Cerebellar cortex (tissue), 1 donor: ENCODE data around the gene ATRNL1.

ENCODE experiments used
- DNase-seq: peaks from one replicate; pipeline ENCODE4 v3.0.0-alpha.2; 2015; ENCODE audit warnings: low spot score

ATRNL1 gene, protein sequence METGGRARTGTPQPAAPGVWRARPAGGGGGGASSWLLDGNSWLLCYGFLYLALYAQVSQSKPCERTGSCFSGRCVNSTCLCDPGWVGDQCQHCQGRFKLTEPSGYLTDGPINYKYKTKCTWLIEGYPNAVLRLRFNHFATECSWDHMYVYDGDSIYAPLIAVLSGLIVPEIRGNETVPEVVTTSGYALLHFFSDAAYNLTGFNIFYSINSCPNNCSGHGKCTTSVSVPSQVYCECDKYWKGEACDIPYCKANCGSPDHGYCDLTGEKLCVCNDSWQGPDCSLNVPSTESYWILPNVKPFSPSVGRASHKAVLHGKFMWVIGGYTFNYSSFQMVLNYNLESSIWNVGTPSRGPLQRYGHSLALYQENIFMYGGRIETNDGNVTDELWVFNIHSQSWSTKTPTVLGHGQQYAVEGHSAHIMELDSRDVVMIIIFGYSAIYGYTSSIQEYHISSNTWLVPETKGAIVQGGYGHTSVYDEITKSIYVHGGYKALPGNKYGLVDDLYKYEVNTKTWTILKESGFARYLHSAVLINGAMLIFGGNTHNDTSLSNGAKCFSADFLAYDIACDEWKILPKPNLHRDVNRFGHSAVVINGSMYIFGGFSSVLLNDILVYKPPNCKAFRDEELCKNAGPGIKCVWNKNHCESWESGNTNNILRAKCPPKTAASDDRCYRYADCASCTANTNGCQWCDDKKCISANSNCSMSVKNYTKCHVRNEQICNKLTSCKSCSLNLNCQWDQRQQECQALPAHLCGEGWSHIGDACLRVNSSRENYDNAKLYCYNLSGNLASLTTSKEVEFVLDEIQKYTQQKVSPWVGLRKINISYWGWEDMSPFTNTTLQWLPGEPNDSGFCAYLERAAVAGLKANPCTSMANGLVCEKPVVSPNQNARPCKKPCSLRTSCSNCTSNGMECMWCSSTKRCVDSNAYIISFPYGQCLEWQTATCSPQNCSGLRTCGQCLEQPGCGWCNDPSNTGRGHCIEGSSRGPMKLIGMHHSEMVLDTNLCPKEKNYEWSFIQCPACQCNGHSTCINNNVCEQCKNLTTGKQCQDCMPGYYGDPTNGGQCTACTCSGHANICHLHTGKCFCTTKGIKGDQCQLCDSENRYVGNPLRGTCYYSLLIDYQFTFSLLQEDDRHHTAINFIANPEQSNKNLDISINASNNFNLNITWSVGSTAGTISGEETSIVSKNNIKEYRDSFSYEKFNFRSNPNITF (N-terminal part only)

DNA sequence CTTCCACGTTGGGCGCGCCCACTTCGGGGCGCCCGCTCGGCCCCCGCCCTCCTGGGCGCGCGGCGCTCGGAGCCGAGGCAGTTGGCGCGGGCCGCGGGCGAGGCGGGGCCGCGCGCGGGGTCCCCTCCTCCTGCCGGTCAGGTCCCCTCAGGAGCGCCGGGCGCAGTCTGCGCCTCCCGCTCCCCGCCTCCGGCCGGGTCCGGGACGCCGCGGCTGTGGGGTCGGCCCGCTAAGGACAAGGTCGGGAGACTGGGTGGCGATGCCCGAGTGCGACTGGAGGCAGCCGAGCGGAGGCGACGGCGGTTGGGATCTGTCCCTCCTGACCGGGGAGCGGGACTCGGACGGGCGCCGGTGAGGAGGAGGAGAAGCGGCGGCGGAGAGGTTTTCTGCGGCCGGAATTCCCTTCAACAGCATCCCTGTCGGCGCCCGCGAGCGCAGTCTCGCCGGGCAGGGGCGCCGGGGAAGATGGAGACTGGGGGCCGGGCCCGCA is at the start of gene ATRNL1:
TSS of gene ATRNL1 (plus strand) at position 80 of the 490 bp plus-strand sequence. CDS start at position 466, 386 bp downstream.
- peak; percentile 7 for DNase-seq

DNA sequence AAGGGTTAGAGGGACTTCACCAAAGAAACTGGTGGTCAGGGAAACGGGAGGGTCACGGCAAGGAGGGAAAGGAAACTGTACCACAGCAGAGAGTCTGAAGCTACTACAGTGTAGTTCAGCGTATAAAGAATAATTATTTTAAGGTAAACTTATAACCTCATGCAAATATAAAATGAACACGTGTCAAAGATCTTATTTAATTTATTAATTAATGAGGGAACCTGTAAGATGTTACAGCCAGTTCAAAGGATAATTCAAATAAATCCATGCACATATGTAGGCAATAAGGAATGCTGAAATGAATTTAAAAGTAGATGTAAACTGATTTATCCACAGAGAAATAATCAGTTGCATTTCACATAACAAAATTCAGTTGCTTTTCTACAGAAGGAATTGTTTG is 49.4 kb upstream of the ATRNL1 start:
- DNase-seq: no peak

DNA sequence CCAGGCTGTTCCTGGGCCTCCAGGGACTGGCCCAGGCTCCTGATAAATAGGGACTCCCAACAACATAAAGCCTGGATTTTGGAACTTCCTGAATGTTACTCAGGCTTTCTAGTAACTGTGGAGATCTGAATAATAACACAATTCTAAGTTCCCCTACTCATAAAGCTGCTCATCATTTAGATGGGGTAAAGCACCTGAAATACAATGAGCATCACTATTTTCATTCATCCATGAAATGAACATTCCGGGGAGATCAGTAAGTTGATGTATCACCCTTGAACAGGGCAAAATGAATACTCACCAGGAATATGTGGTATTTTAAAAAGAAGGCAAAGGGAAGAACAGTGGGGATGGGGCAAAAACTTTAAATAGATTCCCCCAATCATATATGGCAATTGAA is 48.3 kb upstream of the ATRNL1 start:
- no peak for DNase-seq

DNA sequence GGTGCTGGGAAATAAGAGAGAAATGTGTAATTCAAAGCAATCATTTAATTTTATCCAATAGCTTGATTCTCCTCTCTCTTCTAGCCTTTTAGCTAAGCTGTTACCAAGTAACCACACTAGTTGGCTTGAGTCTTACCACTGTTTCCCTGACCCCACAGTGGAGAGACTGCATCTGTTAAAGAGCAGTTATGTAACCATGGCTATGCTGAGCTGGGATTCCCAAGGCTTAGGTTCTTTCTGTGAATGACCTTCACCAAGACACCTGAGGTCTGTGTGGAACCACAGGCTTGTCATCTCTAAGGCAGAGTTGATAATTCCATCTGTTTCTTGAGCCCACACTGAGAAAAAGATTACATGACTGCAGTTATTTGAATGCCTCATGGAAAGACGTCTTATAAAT is 47.7 kb upstream of the ATRNL1 start:
- DNase-seq: peak; percentile 2

DNA sequence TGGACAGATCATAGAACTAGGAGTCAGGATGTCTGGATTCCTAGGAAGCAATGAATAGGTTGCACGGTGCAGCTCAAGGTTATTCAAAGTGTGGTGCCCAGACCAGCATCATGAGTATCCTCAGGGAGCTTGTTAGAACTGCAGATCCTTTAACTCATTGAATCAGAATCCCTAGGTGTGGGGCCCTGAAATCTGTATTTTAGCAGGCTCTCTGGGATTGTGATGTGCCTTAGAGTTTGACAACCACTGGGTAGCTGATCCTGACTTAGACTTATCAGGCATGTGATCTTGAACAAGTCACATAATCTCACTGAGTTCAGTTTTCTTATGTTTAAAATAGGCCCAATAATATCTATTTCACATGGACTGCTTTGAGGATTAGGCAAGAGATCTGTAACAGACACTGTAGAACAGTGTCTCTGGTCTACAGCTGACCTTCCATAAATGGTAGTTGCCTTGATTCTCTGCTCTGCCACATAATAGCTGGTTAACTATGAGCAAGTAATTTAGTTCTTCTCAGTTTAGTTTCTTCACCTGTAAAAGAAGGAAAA is 46.4 kb upstream of the ATRNL1 start:
- DNase-seq: no peak

DNA sequence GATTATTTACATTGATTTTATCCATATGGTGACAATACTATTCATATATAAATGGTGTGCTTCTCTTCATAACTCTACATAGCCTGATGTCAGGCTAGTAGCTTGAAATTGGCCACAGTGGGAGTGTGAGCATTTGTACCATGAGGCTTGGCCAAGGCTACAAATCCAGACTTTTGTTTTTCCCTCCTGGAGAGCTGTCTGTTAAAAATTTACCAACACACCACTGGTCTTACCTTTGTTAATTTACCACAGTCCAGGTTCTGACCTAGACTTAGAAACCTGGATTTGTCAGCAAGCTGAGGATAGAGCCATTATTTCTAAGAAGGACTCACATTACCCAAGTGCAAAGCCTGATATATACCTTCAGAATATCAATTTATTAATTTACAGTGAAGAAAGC is 45.5 kb upstream of the ATRNL1 start:
- DNase-seq: no peak

DNA sequence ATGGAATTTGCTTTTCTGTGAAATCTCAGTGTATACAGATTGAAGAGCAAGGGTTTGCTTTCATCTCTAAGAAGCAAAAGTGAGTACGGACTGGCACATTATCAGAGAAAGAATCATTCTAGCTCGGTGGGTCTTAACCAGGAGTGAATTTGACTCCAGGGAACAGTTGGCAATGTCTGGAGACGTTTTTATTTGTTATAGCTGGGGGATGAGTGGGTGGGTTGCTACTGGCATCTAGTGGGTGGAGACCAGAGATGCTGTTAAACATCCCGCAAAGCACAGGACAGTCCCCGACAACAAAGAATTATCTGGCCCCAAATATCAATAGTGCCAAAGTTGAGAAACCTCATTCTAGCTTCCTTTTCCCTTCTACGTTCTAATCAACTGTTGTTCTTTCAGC is 43.8 kb upstream of the ATRNL1 start:
- no peak for DNase-seq

DNA sequence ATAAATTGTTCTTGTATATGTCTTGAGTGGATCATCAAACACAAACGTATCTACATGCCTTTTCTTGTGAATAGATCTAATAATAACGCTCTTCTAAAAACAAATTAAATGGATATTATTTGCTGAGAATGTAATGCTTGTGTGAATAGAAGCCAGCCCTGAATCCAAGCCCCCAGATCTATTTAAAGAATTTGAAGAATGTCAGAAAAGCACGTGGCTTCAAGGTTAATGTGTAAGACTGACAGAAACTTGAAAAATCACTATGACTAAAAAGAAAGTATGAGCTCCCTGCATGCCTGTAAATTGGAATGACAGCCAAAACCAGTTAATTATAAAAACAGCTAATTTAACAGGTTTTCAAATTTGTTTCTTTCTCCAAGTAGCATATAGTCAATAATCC is 43.2 kb upstream of the ATRNL1 start:
- no peak for DNase-seq

DNA sequence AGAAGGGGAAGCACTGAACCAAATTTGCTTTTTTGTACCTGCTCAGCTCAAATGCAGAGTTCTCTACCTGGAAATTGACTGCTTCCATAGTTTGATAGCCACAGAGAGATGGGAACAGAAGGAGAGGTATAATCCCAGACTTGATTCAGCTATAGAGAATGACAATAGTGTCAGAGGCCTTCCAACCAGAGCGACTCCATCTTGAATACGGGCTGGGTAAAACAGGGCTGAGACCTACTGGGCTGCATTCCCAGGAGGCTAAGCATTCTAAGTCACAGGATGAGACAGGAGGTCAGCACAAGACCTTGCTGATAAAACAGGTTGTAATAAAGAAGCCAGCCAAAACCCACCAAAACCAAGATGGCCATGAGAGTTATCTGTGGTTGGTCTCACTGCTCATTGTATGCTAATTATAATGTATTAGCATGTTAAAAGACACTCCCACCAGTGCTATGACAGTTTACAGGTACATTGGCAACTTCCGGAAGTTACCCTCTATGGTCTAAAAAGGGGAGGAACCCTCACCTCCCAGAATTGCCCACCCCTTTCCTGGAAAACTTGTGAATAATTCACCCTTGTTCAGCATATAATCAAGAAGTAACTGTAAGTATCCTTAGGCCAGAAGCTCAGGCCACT is 42.7 kb upstream of the ATRNL1 start:
- DNase-seq: no peak

DNA sequence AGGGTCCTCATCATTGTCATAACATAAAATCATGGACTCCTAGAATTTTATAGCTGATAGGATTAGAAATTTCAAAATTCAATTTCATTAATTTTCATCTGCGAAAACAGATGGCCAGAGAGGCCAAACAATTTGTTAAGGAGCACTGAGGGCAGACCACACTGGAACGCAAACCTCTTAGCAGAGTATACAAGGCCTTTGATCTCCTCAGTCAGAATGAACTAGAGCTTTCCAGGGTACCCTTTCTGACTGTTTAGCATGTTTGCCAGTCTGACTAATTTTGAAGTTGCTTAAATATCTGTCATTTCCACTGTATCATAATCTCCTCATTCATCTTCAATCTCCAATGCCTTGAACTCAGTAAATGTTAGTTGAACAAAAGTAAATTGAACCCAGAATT is 41.9 kb upstream of the ATRNL1 start:
- DNase-seq: no peak

DNA sequence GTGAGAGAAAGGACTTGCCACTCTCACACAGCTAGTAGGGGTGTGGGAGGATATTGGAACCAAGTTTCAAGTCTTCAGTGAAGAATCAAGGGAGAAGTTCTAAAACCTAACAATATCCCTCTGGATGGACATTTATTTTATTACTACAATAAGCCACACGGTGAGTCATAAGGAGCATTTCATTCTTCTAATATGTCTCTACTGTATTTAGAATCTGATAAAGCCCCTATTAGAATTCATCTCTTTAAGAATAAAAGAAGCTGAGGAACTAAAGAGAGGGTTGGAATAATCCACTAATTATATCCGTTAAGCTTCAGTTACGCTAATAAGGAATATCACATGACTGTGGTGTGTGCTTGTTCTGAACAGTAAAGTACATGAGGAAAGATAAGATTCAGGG is 40.9 kb upstream of the ATRNL1 start:
- DNase-seq: no peak

DNA sequence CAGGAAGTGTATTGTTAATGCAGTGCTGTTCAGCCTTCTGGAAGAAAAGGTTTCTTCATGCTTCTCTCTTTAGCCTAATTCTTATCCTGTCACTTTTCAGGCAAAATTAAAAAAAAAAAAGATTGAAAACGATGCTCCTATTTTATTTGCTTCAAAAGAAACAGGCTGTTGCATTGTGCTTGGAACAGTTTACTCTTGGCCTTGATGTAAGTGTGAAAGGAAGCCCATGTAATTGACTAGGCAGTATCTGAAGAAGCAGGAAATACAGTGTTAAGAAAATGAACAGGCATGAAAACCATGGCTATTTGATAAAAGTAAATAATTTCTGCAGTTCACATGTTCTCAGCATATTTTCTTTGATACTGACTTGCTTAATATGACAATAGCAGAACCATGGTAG is 40.4 kb upstream of the ATRNL1 start:
- no peak for DNase-seq

DNA sequence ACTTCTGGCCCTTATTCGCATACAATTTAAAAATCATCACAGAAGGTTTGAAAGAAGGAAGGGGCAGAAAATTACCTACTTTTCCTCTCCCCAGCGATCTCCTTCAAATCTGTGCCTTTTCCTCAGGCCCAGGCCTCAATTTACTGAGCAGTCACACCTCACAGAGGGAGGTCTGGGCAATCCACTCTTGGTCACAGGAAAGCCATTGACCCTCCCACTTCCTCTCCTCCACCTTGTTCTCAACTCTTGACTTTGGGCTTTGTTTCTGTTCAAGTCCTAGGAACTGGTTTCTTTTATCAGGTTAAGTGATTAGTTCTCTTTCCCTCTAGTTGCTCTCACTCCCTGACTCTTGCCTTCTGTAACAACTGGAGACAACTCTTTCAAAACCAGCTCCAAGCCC is 37.0 kb upstream of the ATRNL1 start:
- no peak for DNase-seq

DNA sequence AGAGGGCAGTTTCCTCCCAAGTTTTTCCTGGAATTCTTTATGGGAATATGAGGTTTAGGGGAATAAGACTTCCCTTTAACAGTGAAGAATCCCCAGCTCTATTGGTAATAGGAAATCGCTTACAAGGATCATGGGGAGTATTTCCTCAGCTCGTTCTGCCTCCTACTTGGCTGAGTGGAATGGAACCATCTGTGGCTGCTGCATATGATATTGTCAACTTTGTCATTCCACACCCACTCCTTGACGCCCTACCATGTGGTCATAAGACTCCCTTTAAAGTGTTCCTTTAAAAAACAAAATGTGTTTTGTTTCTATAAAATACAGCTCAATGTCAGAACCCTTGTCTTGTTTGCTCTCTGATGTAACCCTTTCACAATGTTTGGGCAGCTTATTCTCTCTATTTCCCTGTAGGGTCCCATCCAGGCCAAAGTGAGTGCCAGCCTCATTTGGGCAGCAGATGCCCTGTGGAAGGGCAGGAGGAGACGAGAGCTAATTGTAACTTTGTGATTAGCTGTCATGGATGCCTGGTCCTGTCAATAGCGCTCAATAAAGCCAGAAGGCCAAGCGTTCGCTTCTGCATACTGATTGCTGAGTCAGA is 33.8 kb upstream of the ATRNL1 start:
- no peak for DNase-seq

DNA sequence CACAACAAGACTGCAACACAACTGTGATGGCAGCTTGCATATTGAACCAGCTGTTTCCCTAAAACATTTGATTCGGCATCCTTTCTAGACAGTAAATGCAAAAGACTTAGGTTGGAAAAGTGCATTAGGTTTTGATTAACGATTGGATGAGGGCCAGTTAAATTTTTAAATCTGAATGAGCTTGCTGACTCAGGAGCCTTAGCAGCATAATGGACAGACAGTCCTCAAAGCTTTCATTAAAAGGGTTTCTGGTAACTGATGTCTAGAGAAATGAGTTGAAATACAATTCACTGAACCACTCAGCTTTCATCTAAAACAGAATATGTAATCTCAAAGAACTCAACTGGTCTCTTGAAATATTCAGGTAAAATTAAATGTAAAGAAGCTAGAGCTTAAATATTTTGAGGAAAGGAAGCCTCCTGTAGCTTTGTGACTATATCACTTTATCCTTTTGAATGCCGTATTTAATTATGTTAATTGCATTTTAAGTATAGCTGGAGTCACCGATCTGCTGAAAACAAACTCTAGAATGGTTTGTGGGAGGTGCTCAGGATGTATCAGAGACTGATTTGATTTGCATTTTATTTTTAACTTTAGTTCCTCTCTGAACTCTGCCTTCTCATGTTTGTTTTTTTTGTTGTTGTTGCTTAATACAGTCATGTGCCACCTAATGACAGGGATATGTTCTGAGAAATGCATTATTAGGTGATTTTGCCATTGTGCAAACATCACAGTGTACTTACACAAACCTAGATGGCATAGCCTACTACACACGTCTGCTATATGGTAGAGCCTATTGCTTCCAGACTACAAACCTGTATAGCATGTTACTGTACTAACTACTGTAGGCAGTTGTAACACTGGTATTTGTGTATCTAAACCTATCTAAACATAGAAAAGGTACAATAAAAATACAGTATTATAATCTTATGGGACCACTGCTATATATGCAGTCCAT is 29.2 kb upstream of the ATRNL1 start:
- no peak for DNase-seq

DNA sequence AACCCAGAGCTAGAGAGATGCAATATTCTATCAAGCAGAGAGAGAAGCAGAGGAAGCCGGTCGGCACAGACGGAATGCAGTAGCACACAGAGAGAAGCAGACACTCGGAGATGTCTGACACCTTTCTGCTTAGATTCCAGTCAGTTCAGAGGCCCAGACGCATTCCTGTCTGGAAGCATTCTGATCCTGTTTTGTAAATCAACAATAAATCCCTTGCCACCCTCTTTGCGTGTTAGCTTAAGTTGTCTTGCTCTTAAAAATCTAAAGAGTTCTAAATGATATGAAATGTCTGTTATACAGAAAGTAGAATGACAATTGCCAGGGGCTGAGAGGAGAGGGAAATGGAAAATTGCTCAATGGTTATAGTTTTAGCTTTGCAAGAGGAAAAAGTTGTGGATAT is 27.4 kb upstream of the ATRNL1 start:
- no peak for DNase-seq

DNA sequence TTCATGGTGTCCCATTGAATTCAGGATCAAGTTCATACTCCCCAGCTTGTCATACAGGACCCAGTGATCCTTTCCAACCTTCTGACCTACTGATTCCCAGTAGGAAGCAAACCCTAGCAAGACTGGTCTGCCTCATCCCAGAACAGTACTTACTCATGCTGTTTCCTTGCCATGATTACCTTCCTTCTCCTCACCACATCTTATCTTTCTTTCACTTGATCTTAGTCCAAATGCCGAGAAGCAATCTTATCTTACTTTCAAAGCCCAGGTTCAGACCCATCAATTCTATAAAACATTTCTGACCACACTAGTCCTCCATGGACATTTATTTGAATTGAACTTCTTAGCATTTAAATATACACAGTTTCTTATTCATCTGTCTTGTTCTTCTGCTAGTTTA is 26.6 kb upstream of the ATRNL1 start:
- DNase-seq: no peak

DNA sequence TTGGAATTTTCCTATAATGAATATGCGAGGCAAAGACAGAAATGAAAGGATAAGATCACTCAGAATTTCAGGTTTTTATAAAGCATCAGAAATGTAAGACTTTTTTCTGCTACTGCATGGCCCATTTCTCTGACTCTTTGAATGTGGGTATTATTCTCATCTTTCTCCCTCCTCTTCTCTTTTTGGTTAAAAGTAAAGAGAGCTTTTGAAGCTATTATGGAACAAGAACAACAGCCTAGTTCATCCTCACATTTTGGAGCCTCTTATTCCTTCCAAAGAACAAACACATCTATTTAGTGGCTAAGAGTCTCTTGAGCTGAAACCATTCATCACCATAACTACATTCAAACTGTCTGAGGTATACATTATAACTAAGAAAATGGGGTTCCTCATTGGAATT is 19.4 kb upstream of the ATRNL1 start:
- no peak for DNase-seq

DNA sequence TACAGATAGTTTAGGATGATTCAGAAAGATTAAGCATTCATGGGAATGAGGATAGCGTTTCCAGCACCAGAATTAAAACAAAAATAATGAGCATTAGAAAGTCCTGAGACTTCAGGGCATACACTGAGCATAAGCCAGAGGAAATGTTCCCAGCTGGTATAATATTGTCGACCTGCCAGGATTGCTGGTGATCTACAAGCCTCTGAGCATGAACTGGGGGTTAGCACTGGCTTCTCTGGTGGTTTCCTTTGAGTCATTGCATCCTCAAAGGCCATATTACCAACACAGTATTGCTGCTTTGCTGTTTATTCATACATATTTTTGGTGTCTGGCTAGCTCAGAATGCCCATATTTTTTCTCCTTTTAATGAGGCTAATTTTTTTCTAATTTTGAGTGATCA is 10.7 kb upstream of the ATRNL1 start:
- no peak for DNase-seq

DNA sequence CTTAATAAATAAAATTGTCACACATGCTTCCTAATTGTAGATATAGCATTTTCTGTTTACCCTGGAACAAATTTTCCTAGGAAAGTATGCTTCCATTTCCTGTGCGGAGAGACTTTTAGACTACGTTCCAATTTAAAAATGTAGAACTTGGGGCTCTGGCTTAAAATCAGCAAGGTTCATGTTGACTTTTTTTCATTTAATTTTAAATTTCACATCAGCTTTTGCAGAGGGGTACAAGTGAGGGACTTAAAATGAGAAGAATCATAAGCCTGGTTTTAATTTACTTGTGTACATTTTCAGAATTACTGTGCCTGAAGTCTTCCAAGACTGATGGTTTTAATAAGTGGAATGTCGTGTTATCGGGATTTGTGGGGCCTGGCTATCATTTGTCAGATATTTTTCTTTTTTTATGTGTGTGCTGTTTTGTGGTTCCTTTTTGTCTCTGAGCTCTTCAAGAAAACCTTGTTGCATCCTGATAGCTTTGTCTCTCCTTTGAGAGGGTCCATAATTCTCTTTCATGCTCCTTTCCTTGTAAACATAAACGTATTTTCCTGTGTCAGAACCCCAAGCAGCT is 8.8 kb upstream of the ATRNL1 start:
- no peak for DNase-seq
